PC-3 (cell line): Measurements from ENCODE around the gene SGTA. TPM values are rescaled to one million over a fixed set of nuclear protein-coding genes. Genes with fewer than 3 reads are reported as not detected.

ENCODE experiments used
- ATAC-seq: fragments of 200-7000 bp; cut with Tn5 transposase; 2 replicates; pipeline ENCODE4 v1.9.1; 2020; ENCODE audit warnings: mild to moderate bottlenecking, moderate library complexity
- BruUV-seq: library from RNA; stranded (reverse); fragments of 400-500 nt; replicated peaks from 2 replicates; lab custom pipeline; 2021; lab: Mats Ljungman, UMichigan
- CTCF ChIA-PET: fragments of 300-600 bp; sonication (Branson Sonifier 250); formaldehyde crosslinking; loops from one replicate; lab custom pipeline; 2022; ENCODE audit warnings: antibody characterized with exemption; lab: Charles Lee
- POLR2A ChIA-PET: fragments of 300-600 bp; sonication (Branson Sonifier 250); formaldehyde crosslinking; loops from one replicate; lab custom pipeline; 2022; ENCODE audit warnings: antibody characterized with exemption; ENCODE audit not compliant: unreplicated experiment; lab: Charles Lee
- DNase-seq: peaks from one replicate; pipeline ENCODE4 v3.0.0-alpha.2; 2015
- H2AFZ ChIP-seq: fragments of 300-600 bp; sonication (generic); 2 replicates; pipeline ENCODE4 v1.6.0; 2016; ENCODE audit warnings: antibody characterized with exemption, low read length
- H3F3A ChIP-seq: fragments of 300-600 bp; sonication (generic); one replicate; pipeline ENCODE4 v1.6.0; 2017; ENCODE audit warnings: antibody characterized with exemption, low read length, control low read depth, mild to moderate bottlenecking; ENCODE audit not compliant: unreplicated experiment
- H3K27ac ChIP-seq: fragments of 300-600 bp; sonication (generic); 2 replicates; pipeline ENCODE4 v1.5.1; 2016; ENCODE audit warnings: mild to moderate bottlenecking, low read length
- H3K27me3 ChIP-seq: fragments of 300-600 bp; sonication (generic); 2 replicates; pipeline ENCODE4 v1.6.1; 2016; ENCODE audit warnings: low read length, mixed read lengths
- H3K36me3 ChIP-seq: fragments of 300-600 bp; sonication (generic); 2 replicates; pipeline ENCODE4 v1.6.1; 2016; ENCODE audit warnings: low read depth, mixed run types, low read length, mixed read lengths
- H3K4me1 ChIP-seq: fragments of 300-600 bp; sonication (generic); 2 replicates; pipeline ENCODE4 v1.5.1; 2016; ENCODE audit warnings: low read length; ENCODE audit not compliant: insufficient read depth
- H3K4me2 ChIP-seq: fragments of 300-600 bp; sonication (generic); 2 replicates; pipeline ENCODE4 v1.6.0; 2016; ENCODE audit warnings: low read length
- H3K4me3 ChIP-seq: fragments of 300-600 bp; sonication (generic); 2 replicates; pipeline ENCODE4 v1.5.1; 2016; ENCODE audit warnings: mild to moderate bottlenecking, low read length, mixed read lengths
- H3K79me2 ChIP-seq: fragments of 300-600 bp; sonication (generic); 2 replicates; pipeline ENCODE4 v1.6.1; 2017; ENCODE audit warnings: low read length, mixed read lengths
- H3K9ac ChIP-seq: fragments of 300-600 bp; sonication (generic); 2 replicates; pipeline ENCODE4 v1.6.0; 2016; ENCODE audit warnings: mild to moderate bottlenecking, low read length
- H3K9me2 ChIP-seq: fragments of 300-600 bp; sonication (generic); replicated peaks from 2 replicates; pipeline ENCODE4 v1.6.1; 2016; ENCODE audit warnings: mixed run types, low read length, mixed read lengths
- H3K9me3 ChIP-seq: fragments of 300-600 bp; sonication (generic); 2 replicates; pipeline ENCODE4 v1.6.1; 2016; ENCODE audit warnings: low read length, mixed read lengths
- H4K20me1 ChIP-seq: fragments of 300-600 bp; sonication (generic); 2 replicates; pipeline ENCODE4 v1.6.1; 2016; ENCODE audit warnings: low read length, mixed read lengths
- EZH2 ChIP-seq: fragments of 300-600 bp; sonication (generic); IDR thresholded peaks from one replicate; pipeline ENCODE4 v1.6.1; 2017; ENCODE audit warnings: antibody characterized with exemption, mild to moderate bottlenecking, low read length; ENCODE audit not compliant: unreplicated experiment
- EZH2phosphoT487 ChIP-seq: fragments of 300-600 bp; sonication (generic); IDR thresholded peaks from 2 replicates; pipeline ENCODE4 v1.6.1; 2018; ENCODE audit warnings: mild to moderate bottlenecking, antibody characterized with exemption, low read length, borderline replicate concordance
- intact Hi-C: fragments of 100-400 bp; cut with micrococcal nuclease; formaldehyde crosslinking; loops from 2 replicates; pipeline ENCODE4 v1.9.0; 2023
- total RNA-seq: library from RNA; depleted of rRNA; stranded (reverse); fragments of >200 nt; gene quantifications from 2 replicates; pipeline ENCODE4 v1.2.3, GENCODE V29; 2014
- TF ChIP-seq, protein P1 (sequence below): fragments of 300-600 bp; sonication (generic); conservative IDR thresholded peaks from 2 replicates; pipeline ENCODE4 v1.5.1; 2017; ENCODE audit warnings: antibody characterized with exemption, low read depth, mild to moderate bottlenecking, low read length

Gene SGTA
- total RNA-seq, 1 experiment from 2014 or later, result 78.6 TPM

DNA sequence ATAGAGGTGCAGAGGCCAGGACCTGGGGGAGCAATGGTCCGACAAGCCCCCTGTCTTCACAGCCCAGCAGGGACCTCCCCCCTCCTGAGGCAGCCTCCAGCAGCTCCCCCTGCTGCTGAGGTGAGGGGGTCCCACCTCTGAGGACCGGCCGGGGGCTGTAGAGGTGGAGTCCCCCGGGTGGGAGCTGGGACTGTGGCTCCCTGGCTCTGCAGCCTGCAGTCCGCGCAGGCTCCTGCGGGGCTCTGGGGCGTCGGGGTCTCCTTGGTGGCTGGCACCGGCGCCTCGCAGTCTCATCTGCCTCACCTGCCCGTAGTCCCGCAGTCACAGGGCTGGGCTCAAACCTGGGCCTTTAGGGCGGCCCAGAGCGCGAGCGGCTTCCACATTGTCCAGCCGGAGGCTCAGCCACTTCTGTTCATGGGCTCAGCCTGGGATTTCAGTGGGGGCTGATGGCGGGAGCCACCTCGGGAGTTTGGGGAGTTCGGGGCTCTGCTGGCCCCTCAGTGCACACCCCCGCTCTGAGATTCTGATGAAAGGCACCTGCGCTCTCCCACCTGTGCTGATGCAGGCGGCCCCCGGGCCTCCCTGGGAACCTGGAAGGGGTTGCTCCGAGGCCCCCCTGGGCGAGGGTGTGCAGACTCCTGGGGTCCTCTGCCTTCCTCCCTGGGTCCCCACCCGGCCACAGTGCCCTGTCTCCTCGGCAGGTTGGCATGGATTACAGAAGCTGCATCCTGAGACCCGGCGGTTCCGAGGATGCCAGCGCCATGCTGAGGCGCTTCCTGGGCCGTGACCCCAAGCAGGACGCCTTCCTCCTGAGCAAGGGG is 29.6 kb upstream of the SGTA start:
- H3K27ac ChIP-seq, result no peak overlapping the region
- H3K4me1 ChIP-seq, result no peaks in the 10 kb centered on the region
- no peaks in the 10 kb centered on the region for H3K9me3 ChIP-seq
- ATAC-seq, result no peak
- H3K27me3 ChIP-seq, result no peaks in the 10 kb centered on the region
- no peaks in the 10 kb centered on the region for H3F3A ChIP-seq
- no peaks in the 10 kb centered on the region for H3K9me2 ChIP-seq
- no peak overlapping the region for H3K4me2 ChIP-seq
- TF ChIP-seq, protein P1, sequence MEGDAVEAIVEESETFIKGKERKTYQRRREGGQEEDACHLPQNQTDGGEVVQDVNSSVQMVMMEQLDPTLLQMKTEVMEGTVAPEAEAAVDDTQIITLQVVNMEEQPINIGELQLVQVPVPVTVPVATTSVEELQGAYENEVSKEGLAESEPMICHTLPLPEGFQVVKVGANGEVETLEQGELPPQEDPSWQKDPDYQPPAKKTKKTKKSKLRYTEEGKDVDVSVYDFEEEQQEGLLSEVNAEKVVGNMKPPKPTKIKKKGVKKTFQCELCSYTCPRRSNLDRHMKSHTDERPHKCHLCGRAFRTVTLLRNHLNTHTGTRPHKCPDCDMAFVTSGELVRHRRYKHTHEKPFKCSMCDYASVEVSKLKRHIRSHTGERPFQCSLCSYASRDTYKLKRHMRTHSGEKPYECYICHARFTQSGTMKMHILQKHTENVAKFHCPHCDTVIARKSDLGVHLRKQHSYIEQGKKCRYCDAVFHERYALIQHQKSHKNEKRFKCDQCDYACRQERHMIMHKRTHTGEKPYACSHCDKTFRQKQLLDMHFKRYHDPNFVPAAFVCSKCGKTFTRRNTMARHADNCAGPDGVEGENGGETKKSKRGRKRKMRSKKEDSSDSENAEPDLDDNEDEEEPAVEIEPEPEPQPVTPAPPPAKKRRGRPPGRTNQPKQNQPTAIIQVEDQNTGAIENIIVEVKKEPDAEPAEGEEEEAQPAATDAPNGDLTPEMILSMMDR, result no peak
- TF ChIP-seq EZH2phosphoT487 (no peak), EZH2 (no peak)
- DNase-seq, result no peak
- CTCF ChIA-PET, result no interaction called here
- H3K79me2 ChIP-seq, result no peaks in the 10 kb centered on the region
- no peak overlapping the region for H3K9ac ChIP-seq
- H2AFZ ChIP-seq, result no peak overlapping the region
- BruUV-seq, result no TSS peak
- H3K36me3 ChIP-seq, result no peaks in the 10 kb centered on the region
- intact Hi-C loops, result no loop called here
- H3K4me3 ChIP-seq, result no peak overlapping the region
- H4K20me1 ChIP-seq, result no peaks in the 10 kb centered on the region
- POLR2A ChIA-PET, result no interaction called here

- intact Hi-C loops, result no loop called here
- Histone ChIP-seq H3K4me2 (no peak overlapping the region), H2AFZ (no peak overlapping the region)
Observed at GRCh38 chr19:2811735-2812413, 28.8 kb upstream of the SGTA start.

More at GRCh38 chr19:2811735-2812413, 28.8 kb upstream of the SGTA start:
- no peaks in the 10 kb centered on the region for H3K4me1 ChIP-seq
- ChIA-PET POLR2A (no interaction called here), CTCF (no interaction called here)
- no peak overlapping the region for H3K4me3 ChIP-seq
- H4K20me1 ChIP-seq, result no peaks in the 10 kb centered on the region
- no peaks in the 10 kb centered on the region for H3K27me3 ChIP-seq
- no peaks in the 10 kb centered on the region for H3K79me2 ChIP-seq
- TF ChIP-seq EZH2, result no peak
- no peak for TF ChIP-seq EZH2phosphoT487
- TF ChIP-seq, protein P1, result no peak
- no peaks in the 10 kb centered on the region for H3F3A ChIP-seq
- H3K36me3 ChIP-seq, result no peaks in the 10 kb centered on the region
- H3K27ac ChIP-seq, result no peak overlapping the region
- no peak overlapping the region for H3K9ac ChIP-seq
- no peaks in the 10 kb centered on the region for H3K9me3 ChIP-seq
- no peak for ATAC-seq
- BruUV-seq, result no TSS peak
- DNase-seq, result no peak
- no peaks in the 10 kb centered on the region for H3K9me2 ChIP-seq
